Measurements from ENCODE around the gene LRRC49. TPM values are rescaled to one million over a fixed set of nuclear protein-coding genes. Genes with fewer than 3 reads are reported as not detected.
"Not testable (repeated sequence)": the region's sequence is repeated elsewhere in the genome, so short reads cannot be mapped to it uniquely, and the experiment has no call there.

Gene LRRC49
- total RNA-seq, 2 donors from 2014 or later = 5.2 to 6.9 TPM

GRCh38 chr15:71002316-71002715 is 109.7 kb downstream of the LRRC49 start:
- ATAC-seq (no peak), DNase-seq (no peak)
- no peak overlapping the region for H3K27ac Mint-ChIP-seq
- H3K27me3 Mint-ChIP-seq = peaks cover 9% of the 10 kb centered on the region
- peaks cover 5% of the 10 kb centered on the region for H3K36me3 Mint-ChIP-seq (ENCODE audit: low read depth)
- no peak overlapping the region for H3K4me3 Mint-ChIP-seq
- H3K9me3 ChIP-seq (ENCODE audit: control insufficient read depth, low read length, poor library complexity, severe bottlenecking) = no peaks in the 10 kb centered on the region
- H3K4me1 Mint-ChIP-seq = no peaks in the 10 kb centered on the region

- H3K36me3 Mint-ChIP-seq (ENCODE audit: low read depth) = peaks cover 3% of the 10 kb centered on the region
- no peak overlapping the region for H3K4me3 Mint-ChIP-seq
- peaks cover 9% of the 10 kb centered on the region for H3K27me3 Mint-ChIP-seq
- ATAC-seq = no peak
- no peak overlapping the region for H3K27ac Mint-ChIP-seq
- no peaks in the 10 kb centered on the region for H3K4me1 Mint-ChIP-seq
- no peak for DNase-seq
- no peaks in the 10 kb centered on the region for H3K9me3 ChIP-seq (ENCODE audit: control insufficient read depth, low read length, poor library complexity, severe bottlenecking)
Measured at GRCh38 chr15:71003319-71003718, 110.7 kb downstream of the LRRC49 start.

- not testable (repeated sequence) for H3K27ac Mint-ChIP-seq; H3K4me3 Mint-ChIP-seq; H3K9me3 ChIP-seq (ENCODE audit: control insufficient read depth, low read length, poor library complexity, severe bottlenecking); H3K36me3 Mint-ChIP-seq (ENCODE audit: low read depth); ATAC-seq; DNase-seq; H3K27me3 Mint-ChIP-seq; H3K4me1 Mint-ChIP-seq
Measured at GRCh38 chr15:71004506-71004905, 111.9 kb downstream of the LRRC49 start.

GRCh38 chr15:71005895-71006294 is 113.3 kb downstream of the LRRC49 start:
- Mint-ChIP-seq H3K4me1 (no peaks in the 10 kb centered on the region), H3K27ac (no peak overlapping the region), H3K4me3 (no peak overlapping the region), H3K27me3 (peaks cover 9% of the 10 kb centered on the region), H3K36me3 (ENCODE audit: low read depth) (peaks cover 3% of the 10 kb centered on the region)
- ATAC-seq = no peak
- no peaks in the 10 kb centered on the region for H3K9me3 ChIP-seq (ENCODE audit: control insufficient read depth, low read length, poor library complexity, severe bottlenecking)
- no peak for DNase-seq

- no peak for DNase-seq
- no peak overlapping the region for H3K4me3 Mint-ChIP-seq
- no peaks in the 10 kb centered on the region for H3K9me3 ChIP-seq (ENCODE audit: control insufficient read depth, low read length, poor library complexity, severe bottlenecking)
- ATAC-seq = no peak
- H3K36me3 Mint-ChIP-seq (ENCODE audit: low read depth) = no peaks in the 10 kb centered on the region
- H3K27me3 Mint-ChIP-seq = peaks cover 16% of the 10 kb centered on the region
- no peaks in the 10 kb centered on the region for H3K4me1 Mint-ChIP-seq
- no peak overlapping the region for H3K27ac Mint-ChIP-seq
Measured at GRCh38 chr15:71008250-71008870, 115.7 kb downstream of the LRRC49 start.

GRCh38 chr15:71010472-71010871 is 117.8 kb downstream of the LRRC49 start:
- DNase-seq = no peak
- H3K27me3 Mint-ChIP-seq = peaks cover 21% of the 10 kb centered on the region
- H3K4me1 Mint-ChIP-seq = no peaks in the 10 kb centered on the region
- H3K4me3 Mint-ChIP-seq = no peak overlapping the region
- no peaks in the 10 kb centered on the region for H3K36me3 Mint-ChIP-seq (ENCODE audit: low read depth)
- ATAC-seq = no peak
- H3K9me3 ChIP-seq (ENCODE audit: control insufficient read depth, low read length, poor library complexity, severe bottlenecking) = no peaks in the 10 kb centered on the region
- no peak overlapping the region for H3K27ac Mint-ChIP-seq

- DNase-seq (no peak), ATAC-seq (no peak)
- Mint-ChIP-seq H3K4me1 (no peaks in the 10 kb centered on the region), H3K4me3 (no peak overlapping the region), H3K27ac (no peak overlapping the region), H3K27me3 (peaks cover 21% of the 10 kb centered on the region), H3K36me3 (ENCODE audit: low read depth) (no peaks in the 10 kb centered on the region)
- no peaks in the 10 kb centered on the region for H3K9me3 ChIP-seq (ENCODE audit: control insufficient read depth, low read length, poor library complexity, severe bottlenecking)
Measured at GRCh38 chr15:71010997-71011396, 118.4 kb downstream of the LRRC49 start.

GRCh38 chr15:71011503-71012155 is 119.0 kb downstream of the LRRC49 start:
- no peaks in the 10 kb centered on the region for H3K9me3 ChIP-seq (ENCODE audit: control insufficient read depth, low read length, poor library complexity, severe bottlenecking)
- Mint-ChIP-seq H3K36me3 (ENCODE audit: low read depth) (no peaks in the 10 kb centered on the region), H3K4me1 (no peaks in the 10 kb centered on the region), H3K27ac (no peak overlapping the region), H3K4me3 (no peak overlapping the region), H3K27me3 (peaks cover 17% of the 10 kb centered on the region)
- DNase-seq = no peak
- ATAC-seq = no peak

- H3K27ac Mint-ChIP-seq = no peak overlapping the region
- no peaks in the 10 kb centered on the region for H3K4me1 Mint-ChIP-seq
- no peak overlapping the region for H3K4me3 Mint-ChIP-seq
- ATAC-seq (no peak), DNase-seq (no peak)
- H3K9me3 ChIP-seq (ENCODE audit: control insufficient read depth, low read length, poor library complexity, severe bottlenecking) = no peaks in the 10 kb centered on the region
- H3K27me3 Mint-ChIP-seq = peaks cover 12% of the 10 kb centered on the region
- no peaks in the 10 kb centered on the region for H3K36me3 Mint-ChIP-seq (ENCODE audit: low read depth)
Measured at GRCh38 chr15:71013446-71013845, 120.8 kb downstream of the LRRC49 start.

- no peak for ATAC-seq
Measured at GRCh38 chr15:71015342-71015741, 122.7 kb downstream of the LRRC49 start.

GRCh38 chr15:71031232-71031631 is 138.6 kb downstream of the LRRC49 start:
- not testable (repeated sequence) for H3K27ac Mint-ChIP-seq; H3K4me3 Mint-ChIP-seq; DNase-seq; H3K4me1 Mint-ChIP-seq; H3K27me3 Mint-ChIP-seq; H3K36me3 Mint-ChIP-seq (ENCODE audit: low read depth); H3K9me3 ChIP-seq (ENCODE audit: control insufficient read depth, low read length, poor library complexity, severe bottlenecking); ATAC-seq

More at GRCh38 chr15:71015342-71015741, 122.7 kb downstream of the LRRC49 start:
- Mint-ChIP-seq H3K36me3 (ENCODE audit: low read depth) (no peaks in the 10 kb centered on the region), H3K27me3 (peaks cover 12% of the 10 kb centered on the region), H3K4me1 (no peaks in the 10 kb centered on the region), H3K4me3 (no peak overlapping the region), H3K27ac (no peak overlapping the region)
- peaks cover 3% of the 10 kb centered on the region for H3K9me3 ChIP-seq (ENCODE audit: control insufficient read depth, low read length, poor library complexity, severe bottlenecking)
- no peak for DNase-seq

GRCh38 chr15:71035478-71035877 is 142.9 kb downstream of the LRRC49 start:
- H3K36me3 Mint-ChIP-seq (ENCODE audit: low read depth); DNase-seq; H3K9me3 ChIP-seq (ENCODE audit: control insufficient read depth, low read length, poor library complexity, severe bottlenecking); H3K4me1 Mint-ChIP-seq; ATAC-seq; H3K27ac Mint-ChIP-seq; H3K27me3 Mint-ChIP-seq; H3K4me3 Mint-ChIP-seq: not testable (repeated sequence)

- DNase-seq (no peak), ATAC-seq (no peak)
- Mint-ChIP-seq H3K27ac (no peak overlapping the region), H3K36me3 (ENCODE audit: low read depth) (no peaks in the 10 kb centered on the region), H3K27me3 (no peaks in the 10 kb centered on the region), H3K4me1 (no peaks in the 10 kb centered on the region), H3K4me3 (no peak overlapping the region)
- no peaks in the 10 kb centered on the region for H3K9me3 ChIP-seq (ENCODE audit: control insufficient read depth, low read length, poor library complexity, severe bottlenecking)
Measured at GRCh38 chr15:71042356-71042922, 149.8 kb downstream of the LRRC49 start.

GRCh38 chr15:71043373-71043772 is 150.7 kb downstream of the LRRC49 start:
- H3K4me1 Mint-ChIP-seq = no peaks in the 10 kb centered on the region
- H3K27ac Mint-ChIP-seq = no peak overlapping the region
- no peaks in the 10 kb centered on the region for H3K9me3 ChIP-seq (ENCODE audit: control insufficient read depth, low read length, poor library complexity, severe bottlenecking)
- DNase-seq (no peak), ATAC-seq (no peak)
- no peaks in the 10 kb centered on the region for H3K27me3 Mint-ChIP-seq
- H3K36me3 Mint-ChIP-seq (ENCODE audit: low read depth) = no peaks in the 10 kb centered on the region
- H3K4me3 Mint-ChIP-seq = no peak overlapping the region
